ENCODE results near the gene ACE. TPM values are rescaled to one million over a fixed set of nuclear protein-coding genes. Genes with fewer than 3 reads are reported as not detected.

Gene ACE
- total RNA-seq, 1 experiment from 2014 or later, result 7.8 TPM

- TF ChIP-seq GRHL2 (CRISPR knock-in tag; IDR thresholded peaks at IDR 0.05; ENCODE audit: insufficient replicate concordance, severe bottlenecking), result no peak
- TF ChIP-seq RELA (CRISPR knock-in tag; IDR thresholded peaks at IDR 0.05; ENCODE audit: borderline replicate concordance), result no peak
- TF ChIP-seq TCF7 (CRISPR knock-in tag; IDR thresholded peaks at IDR 0.05; ENCODE audit: low read depth), result no peak
- TF ChIP-seq USF1 (CRISPR knock-in tag; IDR thresholded peaks at IDR 0.05), result no peak
- TF ChIP-seq CREM (CRISPR knock-in tag; IDR thresholded peaks at IDR 0.05), result no peak
- no peak for TF ChIP-seq ZNF425 (CRISPR knock-in tag; conservative IDR thresholded peaks at IDR 0.05)
- no peak for TF ChIP-seq JAZF1 (CRISPR knock-in tag; IDR thresholded peaks at IDR 0.05)
- TF ChIP-seq NFYB (CRISPR knock-in tag; conservative IDR thresholded peaks at IDR 0.05; ENCODE audit: low read depth), result no peak
Measured at GRCh38 chr17:63480192-63480784, 3.4 kb downstream of the ACE start (continued).

- TF ChIP-seq ZNF219 (CRISPR knock-in tag; IDR thresholded peaks at IDR 0.05; ENCODE audit: borderline replicate concordance) (no peak), ARID4B (CRISPR knock-in tag; IDR thresholded peaks at IDR 0.05; ENCODE audit: borderline replicate concordance) (no peak), JUN (CRISPR knock-in tag; IDR thresholded peaks at IDR 0.05) (no peak), E2F4 (CRISPR knock-in tag; IDR thresholded peaks at IDR 0.05; ENCODE audit: borderline replicate concordance, low read depth) (no peak), GRHL2 (CRISPR knock-in tag; IDR thresholded peaks at IDR 0.05; ENCODE audit: insufficient replicate concordance, severe bottlenecking) (no peak), FOXJ3 (CRISPR knock-in tag; IDR thresholded peaks at IDR 0.05; ENCODE audit: borderline replicate concordance) (no peak), TEAD1 (CRISPR knock-in tag; IDR thresholded peaks at IDR 0.05) (no peak)
- DNase-seq (ENCODE audit: low spot score), result no peak
- Mint-ChIP-seq H3K27me3 (ENCODE audit: low read depth) (peaks cover 19% of the 10 kb centered on the region), H3K4me3 (no peak overlapping the region), H3K9me3 (no peaks in the 10 kb centered on the region), H3K4me1 (peaks cover 17% of the 10 kb centered on the region), H3K27ac (no peak overlapping the region), H3K36me3 (no peaks in the 10 kb centered on the region)
- CTCF ChIA-PET, result interaction anchor here (0.6 to 11.3 kb wide), 5 partner anchors 16 to 216 kb away, joined by 3 to 298 read pairs (median 30); partner anchors contain the start of gene CYB561
- ATAC-seq, result no peak
- POLR2A ChIA-PET, result no interaction called here
Measured at GRCh38 chr17:63480826-63481487, 4.1 kb downstream of the ACE start.
